ENCODE measurements around the gene P2RX6. TPM values are rescaled to one million over a fixed set of nuclear protein-coding genes. Genes with fewer than 3 reads are reported as not detected.

Gene P2RX6
- total RNA-seq, 1 donor from 2014 or later: 11.0 TPM

- Histone ChIP-seq H3K36me3 (ENCODE audit: control insufficient read depth in 3 of 3, insufficient read depth in 3 of 3, low read length in 3 of 3) (peaks cover 11 to 15% (median 12%) of the 10 kb centered on the region in 3 donors), H3K27ac (ENCODE audit: low read depth, low read length) (no peak overlapping the region), H3K4me1 (ENCODE audit: control insufficient read depth in 3 of 3, insufficient read depth in 3 of 3, low read length in 3 of 3) (peaks cover 29 to 42% (median 39%) of the 10 kb centered on the region in 3 donors), H3K4me3 (ENCODE audit: low read length in 3 of 3) (peak overlapping the region; percentile 93 to 98 (median 98)), H3K27me3 (ENCODE audit: control insufficient read depth in 3 of 3, insufficient read depth in 3 of 3, low read length in 3 of 3) (peaks cover 4 to 17% (median 4%) of the 10 kb centered on the region in 3 donors), H3K9ac (ENCODE audit: low read depth in 1 of 3, low read length in 3 of 3) (peak overlapping the region in 2 of 3 donors; percentile 97), H3K9me3 (ENCODE audit: control insufficient read depth in 3 of 3, low read length in 3 of 3) (no peaks in the 10 kb centered on the region)
These were observed 34.4 kb upstream of the P2RX6 start for GRCh38 chr22:20980523-20980922.

- no peaks in the 10 kb centered on the region for H3K9me3 ChIP-seq (ENCODE audit: control insufficient read depth in 3 of 3, low read length in 3 of 3)
- peaks cover 15 to 20% (median 17%) of the 10 kb centered on the region in 3 donors for H3K36me3 ChIP-seq (ENCODE audit: control insufficient read depth in 3 of 3, insufficient read depth in 3 of 3, low read length in 3 of 3)
- H3K4me1 ChIP-seq (ENCODE audit: control insufficient read depth in 3 of 3, insufficient read depth in 3 of 3, low read length in 3 of 3): peaks cover 29 to 42% (median 39%) of the 10 kb centered on the region in 3 donors
- peak overlapping the region; percentile 83 for H3K27ac ChIP-seq (ENCODE audit: low read depth, low read length)
- H3K9ac ChIP-seq (ENCODE audit: low read depth in 1 of 3, low read length in 3 of 3): peak overlapping the region; percentile 96 to 97 (median 97)
- peaks cover 1 to 15% (median 4%) of the 10 kb centered on the region in 3 donors for H3K27me3 ChIP-seq (ENCODE audit: control insufficient read depth in 3 of 3, insufficient read depth in 3 of 3, low read length in 3 of 3)
- peak overlapping the region; percentile 93 to 98 (median 98) for H3K4me3 ChIP-seq (ENCODE audit: low read length in 3 of 3)
These were observed 33.8 kb upstream of the P2RX6 start for GRCh38 chr22:20980938-20981722.

GRCh38 chr22:20981787-20982562, 33.0 kb upstream of the P2RX6 start, which contains the start of gene LZTR1:
LZTR1 (plus strand) TSS chr22:20982297; CDS start chr22:20982372, 75 bp downstream.
- Histone ChIP-seq H3K4me3 (ENCODE audit: low read length in 3 of 3) (peak within 1 kb of the TSS; percentile 93 to 98 (median 98)), H3K4me1 (ENCODE audit: control insufficient read depth in 3 of 3, insufficient read depth in 3 of 3, low read length in 3 of 3) (peaks cover 29 to 42% (median 39%) of the 10 kb centered on the region in 3 donors), H3K27me3 (ENCODE audit: control insufficient read depth in 3 of 3, insufficient read depth in 3 of 3, low read length in 3 of 3) (peaks cover 0 to 11% (median 4%) of the 10 kb centered on the region in 3 donors), H3K27ac (ENCODE audit: low read depth, low read length) (peak within 1 kb of the TSS; percentile 83), H3K9me3 (ENCODE audit: control insufficient read depth in 3 of 3, low read length in 3 of 3) (no peaks in the 10 kb centered on the region), H3K9ac (ENCODE audit: low read depth in 1 of 3, low read length in 3 of 3) (peak within 1 kb of the TSS; percentile 96 to 97 (median 97)), H3K36me3 (ENCODE audit: control insufficient read depth in 3 of 3, insufficient read depth in 3 of 3, low read length in 3 of 3) (peaks cover 17 to 25% (median 19%) of the 10 kb centered on the region in 3 donors)

GRCh38 chr22:20982563-20982882, 32.4 kb upstream of the P2RX6 start:
- Histone ChIP-seq H3K4me1 (ENCODE audit: control insufficient read depth in 3 of 3, insufficient read depth in 3 of 3, low read length in 3 of 3) (peaks cover 29 to 42% (median 39%) of the 10 kb centered on the region in 3 donors), H3K27ac (ENCODE audit: low read depth, low read length) (peak overlapping the region; percentile 83), H3K27me3 (ENCODE audit: control insufficient read depth in 3 of 3, insufficient read depth in 3 of 3, low read length in 3 of 3) (peaks cover 0 to 5% (median 0%) of the 10 kb centered on the region in 3 donors), H3K9me3 (ENCODE audit: control insufficient read depth in 3 of 3, low read length in 3 of 3) (no peaks in the 10 kb centered on the region), H3K36me3 (ENCODE audit: control insufficient read depth in 3 of 3, insufficient read depth in 3 of 3, low read length in 3 of 3) (peaks cover 19 to 27% (median 22%) of the 10 kb centered on the region in 3 donors), H3K9ac (ENCODE audit: low read depth in 1 of 3, low read length in 3 of 3) (peak overlapping the region; percentile 92 to 97 (median 97)), H3K4me3 (ENCODE audit: low read length in 3 of 3) (peak overlapping the region; percentile 93 to 98 (median 98))

- Histone ChIP-seq H3K9ac (ENCODE audit: low read depth in 1 of 3, low read length in 3 of 3) (peak overlapping the region; percentile 92 to 97 (median 97)), H3K27ac (ENCODE audit: low read depth, low read length) (no peak overlapping the region), H3K27me3 (ENCODE audit: control insufficient read depth in 3 of 3, insufficient read depth in 3 of 3, low read length in 3 of 3) (peaks cover 0 to 5% (median 0%) of the 10 kb centered on the region in 3 donors), H3K9me3 (ENCODE audit: control insufficient read depth in 3 of 3, low read length in 3 of 3) (no peaks in the 10 kb centered on the region), H3K36me3 (ENCODE audit: control insufficient read depth in 3 of 3, insufficient read depth in 3 of 3, low read length in 3 of 3) (peaks cover 22 to 29% (median 29%) of the 10 kb centered on the region in 3 donors), H3K4me1 (ENCODE audit: control insufficient read depth in 3 of 3, insufficient read depth in 3 of 3, low read length in 3 of 3) (peaks cover 29 to 42% (median 39%) of the 10 kb centered on the region in 3 donors), H3K4me3 (ENCODE audit: low read length in 3 of 3) (peak overlapping the region; percentile 93 to 98 (median 98))
These were observed 31.7 kb upstream of the P2RX6 start for GRCh38 chr22:20983081-20983771.

GRCh38 chr22:20985720-20986119, 29.2 kb upstream of the P2RX6 start:
- Histone ChIP-seq H3K9me3 (ENCODE audit: control insufficient read depth in 3 of 3, low read length in 3 of 3) (no peaks in the 10 kb centered on the region), H3K27ac (ENCODE audit: low read depth, low read length) (no peak overlapping the region), H3K27me3 (ENCODE audit: control insufficient read depth in 3 of 3, insufficient read depth in 3 of 3, low read length in 3 of 3) (no peaks in the 10 kb centered on the region), H3K36me3 (ENCODE audit: control insufficient read depth in 3 of 3, insufficient read depth in 3 of 3, low read length in 3 of 3) (peaks cover 31 to 37% (median 36%) of the 10 kb centered on the region in 3 donors), H3K4me1 (ENCODE audit: control insufficient read depth in 3 of 3, insufficient read depth in 3 of 3, low read length in 3 of 3) (peaks cover 21 to 28% (median 24%) of the 10 kb centered on the region in 3 donors), H3K9ac (ENCODE audit: low read depth in 1 of 3, low read length in 3 of 3) (no peak overlapping the region), H3K4me3 (ENCODE audit: low read length in 3 of 3) (no peak overlapping the region)

GRCh38 chr22:20986365-20986764, 28.6 kb upstream of the P2RX6 start:
- H3K9me3 ChIP-seq (ENCODE audit: control insufficient read depth in 3 of 3, low read length in 3 of 3): no peaks in the 10 kb centered on the region
- peaks cover 14 to 21% (median 18%) of the 10 kb centered on the region in 3 donors for H3K4me1 ChIP-seq (ENCODE audit: control insufficient read depth in 3 of 3, insufficient read depth in 3 of 3, low read length in 3 of 3)
- no peak overlapping the region for H3K9ac ChIP-seq (ENCODE audit: low read depth in 1 of 3, low read length in 3 of 3)
- no peak overlapping the region for H3K27ac ChIP-seq (ENCODE audit: low read depth, low read length)
- no peaks in the 10 kb centered on the region for H3K27me3 ChIP-seq (ENCODE audit: control insufficient read depth in 3 of 3, insufficient read depth in 3 of 3, low read length in 3 of 3)
- no peak overlapping the region for H3K4me3 ChIP-seq (ENCODE audit: low read length in 3 of 3)
- peaks cover 35 to 42% (median 36%) of the 10 kb centered on the region in 3 donors for H3K36me3 ChIP-seq (ENCODE audit: control insufficient read depth in 3 of 3, insufficient read depth in 3 of 3, low read length in 3 of 3)

- no peak overlapping the region for H3K9ac ChIP-seq (ENCODE audit: low read depth in 1 of 3, low read length in 3 of 3)
- H3K27me3 ChIP-seq (ENCODE audit: control insufficient read depth in 3 of 3, insufficient read depth in 3 of 3, low read length in 3 of 3): no peaks in the 10 kb centered on the region
- H3K36me3 ChIP-seq (ENCODE audit: control insufficient read depth in 3 of 3, insufficient read depth in 3 of 3, low read length in 3 of 3): peaks cover 45 to 52% (median 45%) of the 10 kb centered on the region in 3 donors
- H3K4me1 ChIP-seq (ENCODE audit: control insufficient read depth in 3 of 3, insufficient read depth in 3 of 3, low read length in 3 of 3): peaks cover 12 to 15% (median 14%) of the 10 kb centered on the region in 3 donors
- no peaks in the 10 kb centered on the region for H3K9me3 ChIP-seq (ENCODE audit: control insufficient read depth in 3 of 3, low read length in 3 of 3)
- H3K4me3 ChIP-seq (ENCODE audit: low read length in 3 of 3): no peak overlapping the region
- H3K27ac ChIP-seq (ENCODE audit: low read depth, low read length): no peak overlapping the region
These were observed 27.6 kb upstream of the P2RX6 start for GRCh38 chr22:20987375-20987774.

GRCh38 chr22:20988573-20989322, 26.2 kb upstream of the P2RX6 start:
- Histone ChIP-seq H3K4me1 (ENCODE audit: control insufficient read depth in 3 of 3, insufficient read depth in 3 of 3, low read length in 3 of 3) (peaks cover 0 to 2% (median 2%) of the 10 kb centered on the region in 3 donors), H3K36me3 (ENCODE audit: control insufficient read depth in 3 of 3, insufficient read depth in 3 of 3, low read length in 3 of 3) (peaks cover 50 to 58% (median 51%) of the 10 kb centered on the region in 3 donors), H3K4me3 (ENCODE audit: low read length in 3 of 3) (no peak overlapping the region)

More at GRCh38 chr22:20988573-20989322, 26.2 kb upstream of the P2RX6 start:
- Histone ChIP-seq H3K9me3 (ENCODE audit: control insufficient read depth in 3 of 3, low read length in 3 of 3) (no peaks in the 10 kb centered on the region), H3K27ac (ENCODE audit: low read depth, low read length) (no peak overlapping the region), H3K27me3 (ENCODE audit: control insufficient read depth in 3 of 3, insufficient read depth in 3 of 3, low read length in 3 of 3) (no peaks in the 10 kb centered on the region), H3K9ac (ENCODE audit: low read depth in 1 of 3, low read length in 3 of 3) (no peak overlapping the region)
